ENCODE measurements around the gene CPNE5.

Gene CPNE5

GRCh38 chr6:36692861-36693702 is 146.2 kb downstream of the CPNE5 start:
- no peak for DNase-seq
- Histone ChIP-seq H3K4me2 (ENCODE audit: low read length) (no peak overlapping the region), H3K79me1 (ENCODE audit: low read length) (no peaks in the 10 kb centered on the region), H4K12ac (ENCODE audit: low read depth, low read length) (no peak overlapping the region), H3K18ac (ENCODE audit: low read length) (no peak overlapping the region), H4K91ac (ENCODE audit: low read depth, low read length) (no peak overlapping the region), H3K27ac (ENCODE audit: low read depth, low read length) (no peak overlapping the region), H3K79me2 (ENCODE audit: control insufficient read depth, insufficient read depth, low read length, poor library complexity) (no peaks in the 10 kb centered on the region), H2AFZ (ENCODE audit: insufficient read depth, low read length, poor library complexity) (no peak overlapping the region), H3K36me3 (ENCODE audit: control insufficient read depth in 1 of 2, insufficient read depth in 2 of 2, low read length in 2 of 2) (no peaks in the 10 kb centered on the region), H3K9me3 (ENCODE audit: insufficient read depth, low read depth, low read length) (peaks cover 5% of the 10 kb centered on the region), H3K23ac (ENCODE audit: low read length) (no peak overlapping the region), H2BK5ac (ENCODE audit: low read depth, low read length, poor library complexity) (no peak overlapping the region), H3K27me3 (ENCODE audit: insufficient read depth, low read length) (no peaks in the 10 kb centered on the region), H2BK12ac (ENCODE audit: low read length) (no peak overlapping the region), H3K4me3 (ENCODE audit: low read depth, low read length) (no peak overlapping the region), H2AK5ac (ENCODE audit: low read length) (no peak overlapping the region), H4K8ac (ENCODE audit: low read depth, low read length) (no peak overlapping the region), H3K4me1 (ENCODE audit: control insufficient read depth in 1 of 2, insufficient read depth in 2 of 2, low read length in 2 of 2) (peaks cover 3% of the 10 kb centered on the region in 2 experiments), H3K4ac (ENCODE audit: low read depth, low read length) (no peak overlapping the region), H3K9ac (ENCODE audit: low read length) (no peak overlapping the region), H2BK120ac (ENCODE audit: insufficient read depth, low read length, poor library complexity) (no peak overlapping the region), H3K14ac (ENCODE audit: low read length) (no peak overlapping the region)
- WGBS (ENCODE audit: extremely low coverage, insufficient coverage, insufficient read length) = no CpG with 5 or more reads among the region's 27 CpGs

DNA sequence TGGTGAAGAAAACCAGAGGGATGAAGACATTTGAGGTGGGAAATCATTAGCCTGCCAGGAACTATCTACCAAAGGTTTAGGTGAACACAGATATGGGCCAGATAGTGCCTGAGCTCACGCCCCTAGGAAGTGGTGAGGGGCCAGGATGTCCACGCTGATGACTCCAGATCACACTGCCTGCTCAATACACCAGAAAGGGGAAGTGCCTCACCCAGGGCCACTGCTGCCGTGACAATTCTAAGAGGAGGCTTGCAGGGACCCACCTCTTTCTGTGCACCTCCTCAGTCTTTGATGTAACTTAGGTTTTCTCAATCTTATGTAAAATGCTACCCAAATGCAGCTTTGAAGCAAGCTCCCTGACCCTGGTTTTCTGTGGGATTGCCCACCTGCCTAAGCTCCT is 147.0 kb downstream of the CPNE5 start:
- Histone ChIP-seq H3K4me3 (ENCODE audit: low read depth, low read length) (no peak overlapping the region), H2BK5ac (ENCODE audit: low read depth, low read length, poor library complexity) (no peak overlapping the region), H3K4ac (ENCODE audit: low read depth, low read length) (no peak overlapping the region), H3K27ac (ENCODE audit: low read depth, low read length) (no peak overlapping the region), H3K9ac (ENCODE audit: low read length) (no peak overlapping the region), H4K8ac (ENCODE audit: low read depth, low read length) (no peak overlapping the region), H3K18ac (ENCODE audit: low read length) (no peak overlapping the region), H2BK12ac (ENCODE audit: low read length) (no peak overlapping the region), H3K23ac (ENCODE audit: low read length) (no peak overlapping the region), H2BK120ac (ENCODE audit: insufficient read depth, low read length, poor library complexity) (no peak overlapping the region), H3K4me2 (ENCODE audit: low read length) (no peak overlapping the region), H3K79me2 (ENCODE audit: control insufficient read depth, insufficient read depth, low read length, poor library complexity) (no peaks in the 10 kb centered on the region), H3K27me3 (ENCODE audit: insufficient read depth, low read length) (no peaks in the 10 kb centered on the region), H3K14ac (ENCODE audit: low read length) (no peak overlapping the region), H3K4me1 (ENCODE audit: control insufficient read depth in 1 of 2, insufficient read depth in 2 of 2, low read length in 2 of 2) (peaks cover 3% of the 10 kb centered on the region in 2 experiments), H4K91ac (ENCODE audit: low read depth, low read length) (no peak overlapping the region), H4K12ac (ENCODE audit: low read depth, low read length) (no peak overlapping the region), H3K9me3 (ENCODE audit: insufficient read depth, low read depth, low read length) (peaks cover under 1% of the 10 kb centered on the region), H3K79me1 (ENCODE audit: low read length) (no peaks in the 10 kb centered on the region), H3K36me3 (ENCODE audit: control insufficient read depth in 1 of 2, insufficient read depth in 2 of 2, low read length in 2 of 2) (no peaks in the 10 kb centered on the region), H2AK5ac (ENCODE audit: low read length) (no peak overlapping the region), H2AFZ (ENCODE audit: insufficient read depth, low read length, poor library complexity) (no peak overlapping the region)
- no CpG with 5 or more reads among the region's 3 CpGs for WGBS (ENCODE audit: extremely low coverage, insufficient coverage, insufficient read length)
- DNase-seq = no peak

GRCh38 chr6:36691612-36692011 is 147.6 kb downstream of the CPNE5 start:
- Histone ChIP-seq H4K91ac (ENCODE audit: low read depth, low read length) (no peak overlapping the region), H2BK120ac (ENCODE audit: insufficient read depth, low read length, poor library complexity) (no peak overlapping the region), H3K79me1 (ENCODE audit: low read length) (no peaks in the 10 kb centered on the region), H3K27me3 (ENCODE audit: insufficient read depth, low read length) (no peaks in the 10 kb centered on the region), H3K18ac (ENCODE audit: low read length) (no peak overlapping the region), H3K79me2 (ENCODE audit: control insufficient read depth, insufficient read depth, low read length, poor library complexity) (no peaks in the 10 kb centered on the region), H3K9me3 (ENCODE audit: insufficient read depth, low read depth, low read length) (no peaks in the 10 kb centered on the region), H2AK5ac (ENCODE audit: low read length) (no peak overlapping the region), H3K9ac (ENCODE audit: low read length) (no peak overlapping the region), H3K4me3 (ENCODE audit: low read depth, low read length) (no peak overlapping the region), H2AFZ (ENCODE audit: insufficient read depth, low read length, poor library complexity) (no peak overlapping the region), H4K12ac (ENCODE audit: low read depth, low read length) (no peak overlapping the region), H3K36me3 (ENCODE audit: control insufficient read depth in 1 of 2, insufficient read depth in 2 of 2, low read length in 2 of 2) (peaks cover 5% of the 10 kb centered on the region in 2 experiments), H3K14ac (ENCODE audit: low read length) (no peak overlapping the region), H3K27ac (ENCODE audit: low read depth, low read length) (no peak overlapping the region), H3K4me2 (ENCODE audit: low read length) (no peak overlapping the region), H2BK5ac (ENCODE audit: low read depth, low read length, poor library complexity) (no peak overlapping the region), H3K23ac (ENCODE audit: low read length) (no peak overlapping the region), H3K4me1 (ENCODE audit: control insufficient read depth in 1 of 2, insufficient read depth in 2 of 2, low read length in 2 of 2) (peaks cover 3% of the 10 kb centered on the region in 2 experiments), H4K8ac (ENCODE audit: low read depth, low read length) (no peak overlapping the region), H3K4ac (ENCODE audit: low read depth, low read length) (no peak overlapping the region), H2BK12ac (ENCODE audit: low read length) (no peak overlapping the region)
- no CpG with 5 or more reads among the region's 2 CpGs for WGBS (ENCODE audit: extremely low coverage, insufficient coverage, insufficient read length)
- DNase-seq = peak; percentile 56 to 66

GRCh38 chr6:36691011-36691410 is 148.2 kb downstream of the CPNE5 start:
- H3K27ac ChIP-seq (ENCODE audit: low read depth, low read length) = no peak overlapping the region
- H4K91ac ChIP-seq (ENCODE audit: low read depth, low read length) = no peak overlapping the region
- H3K4me2 ChIP-seq (ENCODE audit: low read length) = no peak overlapping the region
- no peak overlapping the region for H3K4ac ChIP-seq (ENCODE audit: low read depth, low read length)
- H3K79me1 ChIP-seq (ENCODE audit: low read length) = no peaks in the 10 kb centered on the region
- H2BK5ac ChIP-seq (ENCODE audit: low read depth, low read length, poor library complexity) = no peak overlapping the region
- H2AK5ac ChIP-seq (ENCODE audit: low read length) = no peak overlapping the region
- no peak overlapping the region for H4K12ac ChIP-seq (ENCODE audit: low read depth, low read length)
- no peak overlapping the region for H3K18ac ChIP-seq (ENCODE audit: low read length)
- no peak overlapping the region for H3K9ac ChIP-seq (ENCODE audit: low read length)
- peaks cover 11% of the 10 kb centered on the region in 2 experiments for H3K36me3 ChIP-seq (ENCODE audit: control insufficient read depth in 1 of 2, insufficient read depth in 2 of 2, low read length in 2 of 2)
- H3K23ac ChIP-seq (ENCODE audit: low read length) = no peak overlapping the region
- H2BK12ac ChIP-seq (ENCODE audit: low read length) = no peak overlapping the region
- no peaks in the 10 kb centered on the region for H3K79me2 ChIP-seq (ENCODE audit: control insufficient read depth, insufficient read depth, low read length, poor library complexity)
- no peak overlapping the region for H2BK120ac ChIP-seq (ENCODE audit: insufficient read depth, low read length, poor library complexity)
- no peak overlapping the region for H4K8ac ChIP-seq (ENCODE audit: low read depth, low read length)
- H2AFZ ChIP-seq (ENCODE audit: insufficient read depth, low read length, poor library complexity) = no peak overlapping the region
- H3K9me3 ChIP-seq (ENCODE audit: insufficient read depth, low read depth, low read length) = no peaks in the 10 kb centered on the region
- H3K4me1 ChIP-seq (ENCODE audit: control insufficient read depth in 1 of 2, insufficient read depth in 2 of 2, low read length in 2 of 2) = peaks cover 3% of the 10 kb centered on the region in 2 experiments
- WGBS (ENCODE audit: extremely low coverage, insufficient coverage, insufficient read length) = no CpG with 5 or more reads among the region's 4 CpGs
- DNase-seq = peak; percentile 71 to 93
- no peak overlapping the region for H3K14ac ChIP-seq (ENCODE audit: low read length)
- no peak overlapping the region for H3K4me3 ChIP-seq (ENCODE audit: low read depth, low read length)
- H3K27me3 ChIP-seq (ENCODE audit: insufficient read depth, low read length) = no peaks in the 10 kb centered on the region
